Sigmoid colon (tissue), 3 donors: Measurements from ENCODE around the gene KCNN1.

Source experiments
- CTCF ChIP-seq, 4 experiments: fragments of 450-650 bp in 3 of 4; fragments of 200-600 bp in 1 of 4; IDR thresholded peaks; one replicate each; pipeline ENCODE4 v1.5.1; 2016 to 2019; ENCODE audit warnings: antibody characterized with exemption in 4 of 4, mild to moderate bottlenecking in 3 of 4, moderate library complexity in 2 of 4
- POLR2A ChIP-seq, 2 donors: fragments of 450-650 bp; IDR thresholded peaks; one replicate each; pipeline ENCODE4 v1.6.1; 2016; ENCODE audit warnings: antibody characterized with exemption in 2 of 2, mild to moderate bottlenecking in 2 of 2, moderate library complexity in 2 of 2

GRCh38 chr19:18029617-18030338, 62.9 kb downstream of the KCNN1 start:
- no peak for TF ChIP-seq POLR2A (IDR thresholded peaks at IDR 0.05)
- no peak for TF ChIP-seq CTCF (IDR thresholded peaks at IDR 0.05)
